A673 (cell line): ENCODE data around the gene TTR.

Experiments used
- CTCF ChIP-seq: fragments of 300-800, 200-600 bp; sonication (generic); conservative IDR thresholded peaks from 2 replicates; pipeline ENCODE4 v1.5.1; 2017; ENCODE audit warnings: low read depth, mild to moderate bottlenecking, antibody characterized with exemption, low read length, moderate library complexity, mixed read lengths
- EZH2 ChIP-seq: fragments of 200-600 bp; sonication (generic); IDR thresholded peaks from 2 replicates; pipeline ENCODE4 v1.6.1; 2017; ENCODE audit warnings: borderline replicate concordance, low read depth, mild to moderate bottlenecking, mixed read lengths, antibody characterized with exemption, low read length; ENCODE audit not compliant: poor library complexity, severe bottlenecking

GRCh38 chr18:31607384-31607783 is 15.7 kb downstream of the TTR start:
- TF ChIP-seq CTCF (no peak), EZH2 (no peak)
